MV-4-11 (cell line): ENCODE data around the gene C11orf86.

Experiments
- DNase-seq: peaks from one replicate; lab custom pipeline; 2025; lab: John Stamatoyannopoulos, UW

Gene C11orf86

GRCh38 chr11:66974724-66975404 lies at the start of gene C11orf86:
Gene C11orf86, plus strand, starts transcription at chr11:66975304. Its CDS starts 59 bp downstream, at chr11:66975363.
- no peak for DNase-seq

- DNase-seq = no peak
These were observed 45.4 kb upstream of the C11orf86 start for GRCh38 chr11:66929753-66930152.

GRCh38 chr11:66932543-66932942 lies 42.6 kb upstream of the C11orf86 start:
- no peak for DNase-seq

GRCh38 chr11:66933531-66933930 lies 41.6 kb upstream of the C11orf86 start:
- DNase-seq = no peak

GRCh38 chr11:66934950-66935779 lies 39.9 kb upstream of the C11orf86 start:
- peak; percentile 83 for DNase-seq

GRCh38 chr11:66936311-66936711 lies 38.8 kb upstream of the C11orf86 start:
- peak; percentile 46 for DNase-seq

- DNase-seq = no peak
These were observed 37.8 kb upstream of the C11orf86 start for GRCh38 chr11:66937193-66937733.

GRCh38 chr11:66938582-66939135 lies 36.4 kb upstream of the C11orf86 start:
- no peak for DNase-seq

GRCh38 chr11:66950112-66950535 lies 25.0 kb upstream of the C11orf86 start:
- DNase-seq = no peak

GRCh38 chr11:66951135-66951534 lies 24.0 kb upstream of the C11orf86 start:
- DNase-seq = no peak

GRCh38 chr11:66951927-66952337 lies 23.2 kb upstream of the C11orf86 start:
- no peak for DNase-seq

GRCh38 chr11:66953081-66953833 lies 21.8 kb upstream of the C11orf86 start:
- DNase-seq = no peak

- DNase-seq = peak; percentile 74
These were observed 18.3 kb upstream of the C11orf86 start for GRCh38 chr11:66956689-66957290.

- DNase-seq = no peak
These were observed 17.2 kb upstream of the C11orf86 start for GRCh38 chr11:66957971-66958231.

GRCh38 chr11:66958232-66958955 lies 16.7 kb upstream of the C11orf86 start, which contains the start of gene PC:
Gene PC, minus strand, starts transcription at chr11:66958383. Its CDS starts 86,224 bp downstream, at chr11:66872159.
- peak; percentile 100 for DNase-seq

- no peak for DNase-seq
These were observed 16.2 kb upstream of the C11orf86 start for GRCh38 chr11:66958956-66959274.

- peak; percentile 93 for DNase-seq
These were observed 13.4 kb upstream of the C11orf86 start for GRCh38 chr11:66961691-66962213.

- no peak for DNase-seq
These were observed 12.9 kb upstream of the C11orf86 start for GRCh38 chr11:66962247-66962646.

GRCh38 chr11:66962801-66963200 lies 12.3 kb upstream of the C11orf86 start:
- DNase-seq = no peak

GRCh38 chr11:66964495-66964894 lies 10.6 kb upstream of the C11orf86 start:
- DNase-seq = no peak

- no peak for DNase-seq
These were observed 8.8 kb upstream of the C11orf86 start for GRCh38 chr11:66966351-66966750.
